IMR-90 (cell line): Measurements from ENCODE around the gene WBP1L. TPM values are rescaled to one million over a fixed set of nuclear protein-coding genes. Genes with fewer than 3 reads are reported as not detected.

Source experiments
- ATAC-seq: fragments of 200-7000 bp; cut with Tn5 transposase; 2 replicates; pipeline ENCODE4 v1.9.1; 2020; ENCODE audit warnings: low read depth, mild to moderate bottlenecking, moderate library complexity
- BruUV-seq: library from RNA; stranded (reverse); fragments of 400-500 nt; replicated peaks from 2 replicates; lab custom pipeline; 2021; lab: Mats Ljungman, UMichigan
- CTCF ChIA-PET: fragments of 300-600 bp; formaldehyde crosslinking; extraction: SDS; loops from one replicate; lab custom pipeline; 2021; ENCODE audit warnings: antibody characterized with exemption; lab: Yijun Ruan, JAX
- POLR2A ChIA-PET: fragments of 300-600 bp; sonication (Branson Sonifier 250); formaldehyde crosslinking; loops from one replicate; lab custom pipeline; 2022; ENCODE audit warnings: antibody characterized with exemption; ENCODE audit not compliant: unreplicated experiment; lab: Charles Lee
- DNase-seq: peaks from one replicate; pipeline ENCODE4 v3.0.0; 2013
- H2AFZ ChIP-seq: replicated peaks from 2 replicates; pipeline ENCODE3; 2013; ENCODE audit warnings: low read length, mild to moderate bottlenecking; ENCODE audit not compliant: poor library complexity
- H2AK5ac ChIP-seq: 2 replicates; pipeline ENCODE4 v1.6.1; 2013; ENCODE audit warnings: low read depth, low read length, inconsistent platforms
- H2AK9ac ChIP-seq: replicated peaks from 2 replicates; pipeline ENCODE3; 2013; ENCODE audit warnings: mild to moderate bottlenecking, low read depth, low read length, moderate library complexity; ENCODE audit not compliant: poor library complexity
- H2BK120ac ChIP-seq: 2 replicates; pipeline ENCODE4 v1.6.1; 2013; ENCODE audit warnings: low read depth, low read length, inconsistent platforms
- H2BK15ac ChIP-seq: 3 replicates; pipeline ENCODE4 v1.6.1; 2013; ENCODE audit warnings: low read depth, low read length, inconsistent platforms
- H2BK20ac ChIP-seq: 2 replicates; pipeline ENCODE4 v1.6.1; 2013; ENCODE audit warnings: low read depth, mild to moderate bottlenecking, inconsistent platforms, low read length, moderate library complexity
- H2BK5ac ChIP-seq: 2 replicates; pipeline ENCODE4 v1.6.1; 2013; ENCODE audit warnings: mild to moderate bottlenecking, low read depth, low read length, inconsistent platforms; ENCODE audit not compliant: poor library complexity, severe bottlenecking
- H3K14ac ChIP-seq: replicated peaks from 2 replicates; pipeline ENCODE4 v1.6.1; 2013; ENCODE audit warnings: low read depth, low read length, inconsistent platforms
- H3K18ac ChIP-seq: 2 replicates; pipeline ENCODE4 v1.6.1; 2013; ENCODE audit warnings: low read depth, low read length, control low read depth
- H3K23ac ChIP-seq: 2 replicates; pipeline ENCODE4 v1.6.1; 2013; ENCODE audit warnings: low read depth, low read length, inconsistent platforms
- H3K27ac ChIP-seq: 2 replicates; pipeline ENCODE4 v1.5.1; 2013; ENCODE audit warnings: mild to moderate bottlenecking, control low read depth, low read length; ENCODE audit not compliant: insufficient read depth
- H3K27me3 ChIP-seq: 2 replicates; pipeline ENCODE4 v1.6.1; 2013; ENCODE audit warnings: low read length; ENCODE audit not compliant: control insufficient read depth, insufficient read depth
- H3K36me3 ChIP-seq: 2 replicates; pipeline ENCODE4 v1.6.1; 2013; ENCODE audit warnings: low read length, mixed read lengths; ENCODE audit not compliant: control insufficient read depth, insufficient read depth
- H3K4ac ChIP-seq: 2 replicates; pipeline ENCODE4 v1.6.1; 2013; ENCODE audit warnings: low read depth, low read length, inconsistent platforms
- H3K4me1 ChIP-seq: 2 replicates; pipeline ENCODE4 v1.6.1; 2013; ENCODE audit warnings: low read length, mixed read lengths; ENCODE audit not compliant: control insufficient read depth, insufficient read depth
- H3K4me2 ChIP-seq: 2 replicates; pipeline ENCODE4 v1.6.1; 2013; ENCODE audit warnings: low read depth, mild to moderate bottlenecking, control low read depth, low read length, moderate library complexity
- H3K4me3 ChIP-seq: 2 replicates; pipeline ENCODE4 v1.5.1; 2013; ENCODE audit warnings: low read depth, mild to moderate bottlenecking, control low read depth, low read length, moderate library complexity; ENCODE audit not compliant: insufficient read depth
- H3K56ac ChIP-seq: 2 replicates; pipeline ENCODE4 v1.6.1; 2013; ENCODE audit warnings: low read length, inconsistent platforms; ENCODE audit not compliant: insufficient read depth; ENCODE audit errors: extremely low read depth
- H3K79me1 ChIP-seq, 2 experiments: 2 replicates each; pipeline ENCODE4 v1.6.1; 2013; ENCODE audit warnings: low read length in 2 of 2, inconsistent platforms in 1 of 2, low read depth in 1 of 2
- H3K9ac ChIP-seq: 2 replicates; pipeline ENCODE4 v1.6.1; 2013; ENCODE audit warnings: low read depth, low read length, control low read depth
- H3K9me1 ChIP-seq: 2 replicates; pipeline ENCODE4 v1.6.1; 2013; ENCODE audit warnings: low read length, inconsistent platforms; ENCODE audit not compliant: insufficient read depth
- H3K9me3 ChIP-seq: 2 replicates; pipeline ENCODE4 v1.6.1; 2013; ENCODE audit warnings: low read length; ENCODE audit not compliant: control insufficient read depth, insufficient read depth
- H4K20me1 ChIP-seq: 2 replicates; pipeline ENCODE4 v1.6.1; 2013; ENCODE audit warnings: low read length, inconsistent platforms; ENCODE audit not compliant: insufficient read depth
- H4K5ac ChIP-seq: 2 replicates; pipeline ENCODE4 v1.6.1; 2013; ENCODE audit warnings: mild to moderate bottlenecking, low read depth, low read length, control low read depth
- H4K8ac ChIP-seq, 2 experiments: 2 replicates each; pipeline ENCODE4 v1.6.1; 2013; ENCODE audit warnings: low read depth in 2 of 2, low read length in 2 of 2, control low read depth in 1 of 2, inconsistent platforms in 1 of 2
- H4K91ac ChIP-seq: 2 replicates; pipeline ENCODE4 v1.6.1; 2013; ENCODE audit warnings: low read depth, low read length, inconsistent platforms; ENCODE audit not compliant: insufficient read depth
- CHD1 ChIP-seq: IDR thresholded peaks from 2 replicates; pipeline ENCODE4 v1.6.1; 2012; ENCODE audit warnings: low read depth, low read length, improper control_type of control experiment
- MAFK ChIP-seq: IDR thresholded peaks from 2 replicates; pipeline ENCODE4 v1.6.1; 2012; ENCODE audit warnings: low read depth, low read length, improper control_type of control experiment
- MXI1 ChIP-seq: IDR thresholded peaks from 2 replicates; pipeline ENCODE4 v1.6.1; 2012; ENCODE audit warnings: low read depth, mild to moderate bottlenecking, low read length, moderate library complexity, borderline replicate concordance
- NFE2L2 ChIP-seq: fragments of 150-350 bp; IDR thresholded peaks from 2 replicates; pipeline ENCODE4 v1.6.1; 2016; ENCODE audit warnings: low read depth, mild to moderate bottlenecking, low read length
- RAD21 ChIP-seq: IDR thresholded peaks from 2 replicates; pipeline ENCODE4 v1.6.1; 2012; ENCODE audit warnings: low read length, improper control_type of control experiment
- WGBS, 2 experiments: methylation state at CpG; one replicate each; pipeline versions ENCODE4 v1.1.5 to v1.1.7; 2013; ENCODE audit warnings: missing lambda C conversion rate in 2 of 2; ENCODE audit not compliant: insufficient read length in 1 of 2; ENCODE audit errors: extremely low coverage in 2 of 2; 5-methylcytosine and 5-hydroxymethylcytosine counted together
- dilution Hi-C: fragments of 300-500 bp; cut with HindIII; formaldehyde crosslinking; loops from one replicate; pipeline ENCODE4 v1.14.3; 2018; ENCODE audit warnings: low sequenced_read_pairs; ENCODE audit not compliant: unreplicated experiment
- in situ Hi-C: fragments of 300-500 bp; cut with MboI; formaldehyde crosslinking; loops from 3 replicates; pipeline ENCODE4 v1.14.3; 2019; ENCODE audit warnings: low sequenced_read_pairs, inconsistent platforms, mixed read lengths
- intact Hi-C: fragments of 100-400 bp; cut with micrococcal nuclease; formaldehyde crosslinking; loops from 2 replicates; pipeline ENCODE4 v1.10.0; 2022
- polyA plus RNA-seq, 3 experiments: library from polyadenylated mRNA; depleted of rRNA; stranded (reverse); fragments of >200 nt; gene quantifications; 2 replicates each; pipeline ENCODE4 v1.2.3, GENCODE V29; 2012; ENCODE audit warnings: low replicate concordance in 1 of 3
- total RNA-seq: library from RNA; depleted of rRNA; stranded (reverse); fragments of >200 nt; gene quantifications from 2 replicates; pipeline ENCODE4 v1.2.3, GENCODE V29; 2012

Gene WBP1L
- total and polyA plus RNA-seq, 2 of the 4 experiments (the other 2 are of a cell fraction) = 20.7 to 31.0 TPM

DNA sequence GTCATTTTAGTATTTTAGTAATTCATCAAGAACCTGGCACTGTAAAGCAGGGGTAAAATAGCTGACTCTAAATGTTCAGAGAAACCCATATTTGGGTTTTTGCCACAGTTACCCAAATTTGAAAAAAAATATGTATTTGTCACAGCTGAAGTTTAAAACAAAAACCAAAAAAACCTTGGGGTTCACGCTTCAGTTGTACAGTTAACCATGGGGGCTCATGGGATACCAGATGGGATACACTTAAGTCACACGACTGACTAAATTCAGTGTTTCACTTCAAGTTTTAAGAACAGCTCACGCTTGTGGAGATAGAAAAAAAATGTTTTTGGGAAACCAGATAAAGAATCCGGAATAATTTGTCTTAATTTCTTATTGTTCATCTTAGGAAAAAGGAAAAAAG lies 31.7 kb upstream of the WBP1L start:
- intact Hi-C loops (loop anchor here (2.0 to 5.0 kb wide), 2 partner anchors 33 to 210 kb away; partner anchors contain the start of genes ACTR1A and SUFU), dilution Hi-C loops (no loop called here), in situ Hi-C loops (no loop called here)
- no peak overlapping the region for H4K5ac ChIP-seq
- H3K4me3 ChIP-seq = no peak overlapping the region
- H3K23ac ChIP-seq = no peak overlapping the region
- H2AK9ac ChIP-seq = no peak overlapping the region
- TF ChIP-seq NFE2L2 = no peak
- no peak for TF ChIP-seq MAFK
- TF ChIP-seq MXI1 = no peak
- no peak for TF ChIP-seq RAD21
- TF ChIP-seq CHD1 = no peak
- H4K8ac ChIP-seq = no peak overlapping the region; a peak in 1 of 4 replicates
- H2BK120ac ChIP-seq = no peak overlapping the region
- H3K4ac ChIP-seq = no peak overlapping the region
- H3K27ac ChIP-seq = no peak overlapping the region
- H3K56ac ChIP-seq = no peak overlapping the region
- DNase-seq = no peak
- ATAC-seq = no peak
- POLR2A ChIA-PET = interaction anchor here (0.7 kb wide), 1 partner anchor 604 kb away, joined by 3 read pairs; no protein-coding TSS in a partner anchor
- peaks cover 11% of the 10 kb centered on the region; the same call in 1 of the 2 replicates for H4K20me1 ChIP-seq
- peaks cover 2% of the 10 kb centered on the region for H3K4me1 ChIP-seq
- H4K91ac ChIP-seq = no peak overlapping the region
- H2BK5ac ChIP-seq = peak overlapping the region; percentile 69
- CTCF ChIA-PET = interaction anchor here (0.7 to 3.1 kb wide), 2 partner anchors 34 to 35 kb away, joined by 4 to 13 read pairs; no protein-coding TSS in a partner anchor
- H2BK15ac ChIP-seq = peak overlapping the region; percentile 65; the same call in 2 of the 3 replicates
- peaks cover 28 to 63% of the 10 kb centered on the region in 2 experiments for H3K79me1 ChIP-seq
- no peaks in the 10 kb centered on the region for H3K27me3 ChIP-seq
- BruUV-seq = no TSS peak
- peak overlapping the region; percentile 19; the same call in 1 of the 2 replicates for H3K18ac ChIP-seq
- H3K36me3 ChIP-seq = no peaks in the 10 kb centered on the region
- no peak overlapping the region for H2BK20ac ChIP-seq
- H3K9ac ChIP-seq = no peak overlapping the region
- no CpG with 5 or more reads among the region's 4 CpGs for WGBS, 2 experiments
- H3K9me1 ChIP-seq = peaks cover 3% of the 10 kb centered on the region; the same call in 1 of the 2 replicates
- H3K14ac ChIP-seq = 0 out of 2 replicates have a peak overlapping the region, but pooled peaks have one; percentile 72
- no peak overlapping the region for H2AFZ ChIP-seq
- no peak overlapping the region for H2AK5ac ChIP-seq
- peak overlapping the region; percentile 71; the same call in 1 of the 2 replicates for H3K4me2 ChIP-seq
- H3K9me3 ChIP-seq = no peaks in the 10 kb centered on the region
